ENCODE data around the gene DISC1.
"Not testable (repeated sequence)": the region's sequence is repeated elsewhere in the genome, so short reads cannot be mapped to it uniquely, and the experiment has no call there.

Gene DISC1

DNA sequence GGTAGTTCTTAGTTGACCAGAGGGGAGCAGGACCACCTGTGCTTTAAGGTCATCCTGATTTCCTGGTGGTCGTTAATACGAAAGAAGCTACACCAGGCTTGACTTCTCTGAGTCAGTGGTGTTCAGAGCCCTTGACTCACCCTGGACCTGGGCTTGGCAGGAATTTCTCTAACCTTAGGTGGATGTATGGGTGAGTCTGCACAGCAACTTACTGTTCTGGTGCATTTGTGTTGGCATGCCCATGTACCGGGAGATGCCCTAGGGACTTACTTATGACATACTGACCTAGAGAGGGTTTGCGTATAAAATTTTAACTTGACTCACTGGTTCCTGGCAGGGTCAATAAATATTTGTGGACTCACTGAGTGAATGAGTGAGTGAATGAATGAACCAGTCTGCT lies 304.6 kb downstream of the DISC1 start:
- DNase-seq (ENCODE audit: low read depth), result no peak

DNA sequence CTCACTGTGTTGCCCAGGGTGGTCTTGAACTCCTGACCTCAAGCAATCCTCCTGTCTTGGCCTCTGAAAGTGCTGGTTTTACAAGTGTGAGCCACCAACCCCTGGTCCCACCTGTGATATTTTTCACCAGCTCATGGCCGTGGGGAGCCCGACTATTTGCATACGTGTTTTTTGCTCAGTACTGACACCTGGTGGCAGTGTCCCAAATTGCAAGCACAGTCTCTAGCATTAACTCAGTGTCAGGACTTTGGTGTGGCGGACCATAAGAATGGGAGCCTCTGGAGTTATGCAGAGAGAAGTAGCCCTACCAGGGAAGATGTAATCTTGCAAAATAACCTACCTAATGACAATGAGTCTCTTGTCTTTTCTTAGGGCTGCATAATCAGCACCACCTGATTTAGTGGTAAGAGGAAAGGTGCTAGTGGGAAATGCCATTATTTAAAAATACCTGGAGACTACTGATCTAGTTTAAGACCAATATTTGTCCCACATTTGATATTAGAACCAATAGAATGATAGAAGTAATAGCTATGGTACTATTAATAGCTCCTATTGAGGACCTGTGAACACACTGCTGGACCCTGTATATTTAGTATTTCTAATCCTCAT lies 305.4 kb downstream of the DISC1 start:
- peak; percentile 25 for DNase-seq (ENCODE audit: low read depth)

DNA sequence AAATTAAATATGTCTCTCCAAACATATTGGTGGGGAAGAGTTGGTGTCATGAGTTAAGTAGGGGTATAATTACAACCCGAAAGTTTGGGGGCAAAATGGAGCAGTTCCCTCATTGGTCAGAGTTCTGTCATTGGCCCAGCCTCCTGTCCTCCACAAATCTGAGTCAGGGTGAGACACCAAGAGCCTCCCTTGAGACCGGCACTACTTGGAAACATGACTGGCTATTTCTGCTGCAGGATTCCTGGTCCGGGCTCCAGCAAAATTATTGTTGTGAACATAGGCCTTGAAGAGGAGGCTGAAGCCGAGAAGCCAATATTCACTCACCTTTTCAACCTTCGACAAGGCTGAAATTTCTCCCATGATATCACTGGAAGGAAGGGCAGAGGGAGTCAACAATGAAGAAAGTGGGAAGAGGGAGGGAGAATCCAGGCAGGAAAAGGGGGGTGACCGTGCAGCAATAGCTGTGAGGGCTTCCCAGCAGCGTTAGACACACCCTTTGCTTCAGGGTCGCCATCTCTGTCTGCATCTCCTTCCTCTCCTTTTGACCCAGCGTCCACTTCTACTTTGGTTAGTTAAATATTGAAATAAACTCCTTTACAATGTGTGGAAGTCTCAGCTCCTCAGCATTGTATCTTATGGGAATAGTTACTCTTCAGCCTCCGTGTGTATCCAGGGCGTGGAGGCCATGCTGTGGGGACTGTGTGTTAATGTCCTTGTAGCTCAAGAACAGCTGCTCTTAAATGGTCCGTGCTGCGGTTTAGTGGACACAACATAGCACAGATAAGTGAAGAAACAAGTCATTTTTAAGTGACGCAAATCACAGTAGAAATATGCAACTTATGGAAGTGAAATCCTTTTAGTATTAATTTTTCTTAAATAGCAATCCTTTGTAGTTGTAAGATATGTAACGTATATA lies 307.4 kb downstream of the DISC1 start:
- DNase-seq (ENCODE audit: low read depth), result no peak

DNA sequence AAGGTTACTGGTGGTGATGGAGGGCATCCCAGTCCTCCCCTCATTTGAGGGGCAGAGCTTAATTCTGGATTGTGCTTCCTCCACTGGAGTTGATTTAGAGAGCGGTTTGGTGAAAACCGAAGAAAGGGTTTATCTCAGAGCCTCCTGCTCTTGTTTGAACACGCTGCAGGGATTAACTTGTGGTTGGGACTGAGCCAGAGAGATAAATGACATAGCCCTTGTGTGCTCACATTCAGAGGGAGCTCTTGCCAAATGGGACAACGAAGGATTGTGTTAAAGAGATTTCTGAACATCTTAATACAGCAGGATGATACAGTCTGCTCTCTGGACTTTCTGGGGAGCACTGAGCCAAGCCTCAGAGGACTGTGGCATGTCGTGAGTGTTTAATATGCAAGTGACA lies 308.2 kb downstream of the DISC1 start:
- no peak for DNase-seq (ENCODE audit: low read depth)

DNA sequence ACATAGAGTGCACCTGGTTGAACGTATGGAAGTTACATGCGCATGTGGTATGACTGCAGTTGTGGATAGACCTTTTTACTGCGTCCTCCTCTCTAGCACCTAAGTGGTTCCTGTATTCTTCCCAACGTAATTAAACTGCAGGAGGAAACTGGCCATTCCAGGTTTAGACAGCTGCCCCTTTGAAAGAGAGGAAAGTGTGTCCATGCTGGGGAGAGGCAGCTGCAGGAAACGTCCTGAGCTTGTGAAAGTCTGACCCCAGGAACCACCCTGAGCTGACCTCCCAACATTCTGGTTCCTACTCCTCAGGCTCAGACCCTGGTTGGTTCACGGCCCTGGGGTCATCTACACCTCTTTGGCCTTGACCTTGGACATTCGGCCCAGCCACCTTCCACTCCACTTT lies 309.3 kb downstream of the DISC1 start:
- no peak for DNase-seq (ENCODE audit: low read depth)

DNA sequence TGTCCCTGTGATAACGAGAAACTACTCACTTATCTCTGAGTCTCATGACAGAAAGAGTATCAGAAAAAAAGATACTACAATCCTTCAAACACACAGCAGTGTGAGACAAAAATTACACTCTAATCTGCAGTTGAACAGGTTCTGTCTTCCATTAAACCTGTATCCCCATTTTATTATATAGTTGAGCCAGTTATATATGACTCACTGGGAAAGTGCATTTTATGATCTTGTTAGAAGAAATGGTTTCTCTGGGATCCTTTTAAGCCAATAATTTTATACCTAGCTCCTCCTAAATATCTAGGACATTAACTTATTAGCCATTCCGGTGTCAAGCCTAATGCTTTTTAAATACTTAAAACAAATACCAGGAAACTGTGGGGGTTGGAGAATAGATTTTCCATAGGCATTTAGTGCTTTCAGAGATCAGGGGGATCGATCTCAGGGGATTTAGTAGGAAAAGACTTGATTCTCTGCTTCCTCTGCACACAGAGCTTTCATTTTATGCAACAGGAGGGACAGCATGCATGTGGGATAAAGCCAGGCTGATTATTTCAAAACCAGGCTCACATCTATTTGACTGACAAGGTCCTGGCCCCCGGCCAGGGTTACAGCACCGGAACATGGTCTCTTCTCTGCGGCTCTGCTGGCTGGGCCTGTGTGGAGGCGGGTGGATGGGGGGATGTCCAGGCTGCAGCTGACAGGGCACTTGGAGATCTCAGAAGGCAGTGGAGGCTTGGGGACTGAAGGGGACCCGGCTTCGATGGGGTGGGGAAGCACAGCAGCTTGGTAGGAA lies 310.6 kb downstream of the DISC1 start:
- DNase-seq (ENCODE audit: low read depth), result no peak

DNA sequence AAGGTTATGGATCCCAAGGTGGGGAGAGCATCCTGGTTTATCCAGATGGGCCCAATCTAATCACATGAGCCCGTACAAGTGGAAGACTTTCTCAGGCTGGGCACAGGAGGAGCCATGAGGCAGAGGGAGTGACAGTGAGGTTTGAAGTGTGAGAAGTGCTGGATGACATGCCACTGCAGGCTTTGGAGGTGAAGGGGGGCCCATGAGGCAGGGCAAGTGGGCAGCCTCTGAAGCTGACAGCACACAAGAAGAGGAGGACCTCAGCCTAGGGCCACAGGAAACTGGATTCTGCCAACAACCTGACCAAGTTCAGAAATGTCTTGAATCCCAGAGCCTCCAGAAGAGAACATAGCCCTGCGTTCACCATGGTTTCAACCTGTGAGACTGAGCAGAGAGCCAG lies 311.6 kb downstream of the DISC1 start:
- no peak for DNase-seq (ENCODE audit: low read depth)

DNA sequence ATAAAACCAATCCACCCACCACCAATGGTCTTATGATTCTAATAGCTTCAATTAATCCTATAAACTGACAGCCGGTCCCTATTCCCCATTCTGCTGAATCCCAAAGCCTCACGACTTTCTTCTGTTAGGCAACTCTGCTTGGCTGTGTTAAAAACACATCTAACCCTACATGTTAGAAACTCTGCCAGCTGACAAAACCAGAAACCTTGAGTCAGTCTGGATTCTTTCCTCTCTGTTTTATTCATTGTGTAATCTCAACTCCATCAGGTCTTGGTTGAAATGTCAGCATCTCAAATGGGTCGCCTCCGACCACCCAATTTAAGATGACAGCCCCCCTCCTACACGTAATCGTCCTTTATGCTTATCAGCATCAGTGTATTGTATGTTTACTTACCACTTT lies 312.1 kb downstream of the DISC1 start:
- no peak for DNase-seq (ENCODE audit: low read depth)

DNA sequence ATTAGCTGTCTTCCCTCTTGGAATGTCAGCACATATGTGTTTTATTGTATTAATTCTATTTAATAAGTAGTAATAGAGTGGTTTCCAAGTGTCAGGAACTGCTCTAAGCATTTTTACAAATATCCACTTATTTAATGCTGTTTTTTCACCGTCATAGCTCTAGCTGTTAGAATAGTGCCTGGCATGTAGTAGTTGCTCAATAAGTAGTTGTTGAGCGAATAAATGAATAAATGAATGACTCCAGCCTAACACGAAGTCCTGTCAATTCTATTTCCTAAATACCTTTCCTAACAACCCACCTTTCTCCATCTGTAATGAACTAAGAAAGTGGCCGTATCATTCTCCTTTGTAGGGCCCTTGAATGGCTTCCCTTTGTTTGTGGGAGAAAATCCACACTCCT lies 312.5 kb downstream of the DISC1 start:
- DNase-seq (ENCODE audit: low read depth), result no peak

DNA sequence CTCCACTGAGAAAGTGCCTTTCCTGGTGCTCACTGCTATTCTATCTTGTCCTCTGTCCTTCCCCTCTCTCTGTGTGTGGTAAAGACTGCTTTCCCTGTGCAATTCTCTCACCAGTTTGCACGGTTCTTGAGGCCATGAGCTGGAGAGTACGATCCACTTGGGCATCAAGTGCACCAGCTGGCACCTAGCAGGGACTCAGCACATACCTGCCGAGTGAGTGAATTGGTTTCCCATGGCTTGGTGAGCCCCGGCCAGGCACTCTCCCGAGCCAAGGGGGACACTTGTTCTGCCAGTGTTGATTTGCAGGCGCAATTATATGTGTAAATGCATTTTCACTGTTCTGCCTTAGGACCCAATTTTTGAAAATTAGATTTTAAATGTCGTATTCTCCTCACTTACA lies 313.5 kb downstream of the DISC1 start:
- DNase-seq (ENCODE audit: low read depth), result no peak

DNA sequence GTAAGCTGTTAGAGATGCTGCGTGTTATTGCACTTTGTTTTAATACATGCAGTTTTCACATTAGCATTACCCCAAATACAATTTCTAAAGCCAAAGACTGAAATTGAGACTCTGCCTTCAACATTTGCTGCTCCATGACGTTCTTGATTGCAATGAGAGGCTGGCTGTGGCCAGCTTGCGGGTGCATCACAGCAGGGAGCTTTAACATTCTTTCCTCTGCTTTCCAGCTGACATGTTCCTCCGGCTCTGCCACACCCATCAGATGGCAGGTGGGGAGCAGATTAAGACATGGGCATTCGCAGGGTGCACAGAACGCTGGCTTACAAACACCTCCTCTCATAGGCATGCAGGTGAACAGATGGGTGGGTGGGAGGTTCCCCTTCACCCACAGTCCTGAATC lies 314.1 kb downstream of the DISC1 start:
- no peak for DNase-seq (ENCODE audit: low read depth)

DNA sequence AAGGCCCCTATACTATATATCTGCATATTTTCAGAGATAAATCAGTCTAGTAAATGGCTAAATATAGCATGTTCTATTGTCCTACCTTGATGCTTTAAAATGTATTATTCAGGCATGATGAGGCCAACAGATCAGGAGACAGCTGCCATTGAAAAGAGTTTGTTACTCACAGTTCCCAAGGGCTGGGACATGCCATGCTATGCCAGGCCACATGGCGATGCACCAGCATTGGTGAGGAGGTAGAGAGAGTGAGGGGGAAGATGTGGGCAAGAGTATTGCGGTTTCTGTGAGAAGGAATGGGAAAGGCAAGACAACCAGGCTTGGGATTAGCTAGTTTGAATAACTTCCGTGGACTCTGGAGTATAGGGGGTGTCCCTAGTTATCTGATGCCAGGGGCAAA lies 316.5 kb downstream of the DISC1 start:
- DNase-seq (ENCODE audit: low read depth), result no peak

DNA sequence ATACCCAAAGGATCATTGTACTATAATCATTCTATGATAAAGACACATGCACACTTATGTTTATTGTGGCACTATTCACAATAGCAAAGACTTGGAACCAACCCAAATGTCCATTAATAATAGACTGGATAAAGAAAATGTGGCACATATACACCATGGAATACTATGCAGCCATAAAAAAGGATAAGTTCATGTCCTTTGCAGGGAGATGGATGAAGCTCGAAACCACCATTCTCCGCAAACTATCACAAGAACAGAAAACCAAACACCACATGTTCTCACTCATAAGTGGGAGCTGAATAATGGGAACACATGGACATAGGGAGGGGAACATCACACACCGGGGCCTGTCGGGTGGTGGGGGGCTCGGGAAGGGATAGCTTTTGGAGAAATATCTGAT lies 321.5 kb downstream of the DISC1 start:
- not testable (repeated sequence) for DNase-seq (ENCODE audit: low read depth)

DNA sequence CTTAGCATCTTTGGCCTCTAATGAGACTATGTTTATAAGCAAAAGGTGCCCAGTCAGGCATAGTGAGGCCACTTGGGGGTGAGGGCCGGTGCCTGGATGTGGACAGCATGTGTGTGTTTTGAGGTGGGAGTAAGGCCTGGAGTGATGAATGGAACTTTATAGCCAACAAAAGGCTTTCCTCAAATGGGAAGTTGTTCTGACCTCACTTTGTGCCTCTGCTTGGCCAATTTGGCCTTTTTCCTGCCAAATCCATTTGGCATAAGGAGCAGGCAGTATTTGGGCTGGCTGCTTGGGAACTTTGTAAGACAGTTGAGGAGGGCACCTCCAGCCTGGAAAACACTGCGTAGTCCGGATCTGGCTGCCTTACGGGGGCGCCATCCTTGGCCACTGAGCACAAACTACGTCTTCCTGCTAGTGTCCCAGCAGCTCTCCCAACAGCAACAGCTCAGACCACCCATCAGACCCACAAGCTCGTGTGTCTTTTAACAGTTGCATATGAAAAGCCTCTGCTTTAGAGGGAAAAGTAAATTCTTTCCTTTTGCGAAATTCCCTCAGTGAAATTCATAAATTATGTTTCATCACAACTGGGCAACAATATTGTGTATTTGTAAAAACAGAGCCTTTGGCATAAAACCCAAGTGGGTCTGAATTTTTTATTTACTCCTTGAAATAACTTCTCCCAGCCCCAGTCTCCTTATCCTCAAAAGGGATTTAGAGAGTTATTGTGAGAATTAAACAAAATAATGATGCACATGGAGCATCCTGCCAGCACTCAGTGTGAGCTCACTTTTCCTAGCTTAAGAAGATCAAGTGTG lies 322.9 kb downstream of the DISC1 start:
- no peak for DNase-seq (ENCODE audit: low read depth)

DNA sequence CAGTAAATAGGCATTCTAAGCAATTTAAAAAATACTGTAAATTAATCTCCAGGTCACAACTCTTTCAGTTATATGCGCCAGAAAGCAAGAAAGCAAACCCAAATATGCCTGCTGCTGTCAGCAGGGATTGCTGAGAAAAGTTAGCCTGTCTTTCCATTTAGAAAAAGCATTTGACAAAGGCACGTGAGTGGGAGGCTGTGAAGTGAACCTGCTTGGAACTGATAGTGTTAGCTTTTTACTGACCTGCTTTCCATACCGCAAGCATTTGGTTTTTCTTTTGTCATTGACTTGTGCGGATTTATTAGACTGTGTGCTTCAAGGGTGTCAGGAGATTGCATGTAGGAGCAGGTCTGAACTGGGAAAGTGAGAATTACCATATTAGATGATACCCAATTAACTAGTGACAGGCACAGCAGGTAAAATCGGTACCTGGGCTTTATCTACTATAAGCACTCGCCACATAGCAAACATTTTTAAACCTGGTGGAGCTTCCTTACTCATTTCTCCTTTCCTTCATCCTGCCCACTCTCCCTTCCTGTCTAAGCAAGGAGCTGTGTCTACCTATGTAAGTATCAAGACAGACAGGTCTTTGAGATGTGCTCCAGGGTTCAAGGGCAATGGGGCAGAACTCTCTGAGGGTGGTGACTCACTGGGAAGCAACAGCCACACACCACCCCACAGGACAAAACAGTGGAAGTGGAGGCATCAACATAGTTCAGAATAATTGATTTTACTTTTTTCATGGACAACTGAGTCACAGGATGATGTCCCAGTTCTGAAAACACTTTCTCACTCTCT lies 323.9 kb downstream of the DISC1 start:
- no peak for DNase-seq (ENCODE audit: low read depth)

DNA sequence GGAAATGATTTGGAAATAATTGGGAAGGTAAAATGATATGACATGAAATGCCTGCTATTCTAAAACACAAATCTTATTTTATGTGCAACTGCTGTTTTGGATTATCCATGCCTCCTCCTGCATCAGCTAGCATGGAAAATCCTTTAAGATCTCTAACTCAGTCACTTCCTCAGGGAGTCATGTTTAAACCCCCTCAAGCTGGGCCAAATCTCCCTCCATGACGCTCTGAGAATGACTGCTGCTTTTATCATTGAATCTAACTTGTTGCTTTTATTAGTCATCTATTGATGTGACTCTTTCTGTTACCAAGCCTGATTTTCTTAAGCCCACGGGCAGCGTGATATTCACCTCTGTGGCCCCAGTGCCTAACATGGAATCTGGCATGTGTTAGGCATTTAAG lies 324.8 kb downstream of the DISC1 start:
- no peak for DNase-seq (ENCODE audit: low read depth)

DNA sequence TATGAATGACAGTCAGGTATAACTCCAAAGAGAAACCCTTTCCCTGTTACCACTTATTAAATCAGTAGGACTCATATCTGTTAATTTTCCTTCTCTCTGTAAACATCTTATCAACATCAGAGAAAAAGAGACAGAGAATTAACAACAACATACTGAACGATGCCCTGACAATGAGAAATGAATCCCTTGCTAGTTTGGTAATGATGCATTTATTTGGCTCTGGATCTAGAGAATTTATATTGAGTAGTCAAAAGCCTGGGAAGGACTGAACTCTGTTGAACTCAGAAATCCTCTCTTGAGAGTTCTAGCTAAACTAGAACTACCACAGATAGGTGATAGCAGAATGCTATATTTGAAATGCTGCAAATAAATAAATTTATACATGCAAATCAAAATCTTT lies 325.6 kb downstream of the DISC1 start:
- DNase-seq (ENCODE audit: low read depth), result no peak

DNA sequence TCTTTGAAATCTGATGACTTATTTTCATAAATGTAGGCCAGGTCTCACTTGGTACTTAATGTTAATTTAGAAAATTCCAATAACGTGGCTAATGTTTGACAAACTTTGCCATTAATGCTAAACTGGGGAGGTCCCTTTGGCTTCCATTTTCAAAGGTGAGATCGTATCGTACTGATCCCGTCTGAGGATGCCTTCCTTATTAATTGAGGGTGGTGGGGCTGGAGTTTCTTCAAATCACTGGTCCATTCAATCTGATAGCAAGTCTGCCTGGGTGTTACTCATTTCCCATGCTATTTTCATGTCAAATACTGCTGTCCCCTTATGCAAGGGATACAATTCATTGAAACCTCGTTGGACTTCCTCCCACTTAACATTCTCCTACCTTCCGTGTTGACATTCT lies 327.1 kb downstream of the DISC1 start:
- DNase-seq (ENCODE audit: low read depth), result no peak

DNA sequence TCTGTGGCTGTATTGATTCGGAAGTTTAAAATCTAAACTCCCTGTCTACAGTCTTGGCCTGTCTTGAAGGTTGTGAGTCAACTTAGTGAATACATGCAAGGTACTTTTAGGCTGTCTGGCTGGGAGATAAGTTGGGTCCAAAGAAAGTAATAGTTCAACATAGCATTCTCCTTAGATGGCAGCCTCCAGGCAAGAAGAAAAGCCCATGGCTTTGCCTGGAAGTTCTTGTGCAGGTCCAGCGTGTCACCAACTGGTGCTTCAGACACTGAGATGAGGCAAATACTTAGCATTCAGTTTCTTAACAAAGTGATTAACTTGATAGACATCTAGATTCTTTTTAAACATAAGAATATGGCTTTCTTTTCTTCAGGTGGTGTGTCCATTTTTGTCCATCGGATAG lies 328.2 kb downstream of the DISC1 start:
- DNase-seq (ENCODE audit: low read depth), result no peak

DNA sequence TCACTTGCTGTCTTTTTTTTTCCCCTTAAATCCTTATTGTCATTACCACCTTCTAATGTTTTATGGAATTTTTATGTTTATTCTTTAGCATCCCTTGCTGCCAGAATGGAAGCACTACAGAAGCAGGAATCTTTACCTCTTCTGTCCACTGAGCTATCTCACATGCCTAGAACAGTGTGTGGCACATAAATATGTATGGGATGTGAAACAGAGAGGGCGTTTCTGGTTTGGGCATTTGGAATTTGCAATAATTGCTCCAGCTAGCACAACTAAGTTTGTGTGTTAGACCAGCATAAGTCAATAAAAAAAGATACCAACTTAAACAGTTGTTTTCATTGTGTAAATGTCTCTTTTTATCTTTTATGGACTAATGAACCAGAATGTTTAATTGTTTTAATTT lies 330.8 kb downstream of the DISC1 start:
- DNase-seq (ENCODE audit: low read depth), result no peak

DNA sequence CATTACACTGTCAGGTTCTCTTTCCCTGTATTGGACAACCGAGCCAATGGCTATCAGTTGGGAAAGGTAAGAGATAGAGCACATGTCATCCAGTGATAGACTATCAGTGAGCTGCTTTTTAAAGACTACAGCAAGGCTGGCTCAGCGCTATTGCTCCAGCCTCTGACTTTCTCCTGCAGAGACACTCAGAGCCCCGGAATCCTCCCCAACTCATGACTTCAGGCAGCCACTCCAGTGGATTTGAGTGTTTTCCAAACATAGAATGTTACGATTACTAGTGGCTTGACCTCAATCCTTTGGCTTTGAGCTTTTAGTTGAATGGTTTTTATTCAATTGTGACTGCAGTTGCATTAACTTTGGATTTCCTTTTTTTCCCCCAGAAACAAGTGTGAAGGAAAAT lies 331.9 kb downstream of the DISC1 start:
- DNase-seq (ENCODE audit: low read depth), result no peak

All from stimulated activated CD8-positive, alpha-beta memory T cell treated with anti-CD3 and anti-CD28 coated beads, Interleukin-15, amount 100 ng/mL, for 24 hours (primary cell).